GM21528 (cell line): ENCODE data around the gene FIG4.
A peak's percentile ranks its signal among the peaks of the same experiment; 100 is the strongest.
"Not testable (repeated sequence)": the region's sequence is repeated elsewhere in the genome, so short reads cannot be mapped to it uniquely, and the experiment has no call there.

Experiments
- ATAC-seq: cut with Tn5 transposase; IDR thresholded peaks from one replicate; pipeline ENCODE4 v1.9.1; 2021; ENCODE audit warnings: mild to moderate bottlenecking, moderate library complexity; ENCODE audit not compliant: unreplicated experiment, low FRiP score

Gene FIG4

GRCh38 chr6:109701774-109702173, 10.7 kb downstream of the FIG4 start:
- no peak for ATAC-seq

GRCh38 chr6:109702791-109703190, 11.7 kb downstream of the FIG4 start:
- ATAC-seq: no peak

- ATAC-seq: peak; percentile 74
Measured at GRCh38 chr6:109705258-109705657, 14.2 kb downstream of the FIG4 start.

- ATAC-seq: no peak
Measured at GRCh38 chr6:109706513-109706912, 15.4 kb downstream of the FIG4 start.

- ATAC-seq: not testable (repeated sequence)
Measured at GRCh38 chr6:109708099-109708498, 17.0 kb downstream of the FIG4 start.

- ATAC-seq: no peak
Measured at GRCh38 chr6:109713097-109713496, 22.0 kb downstream of the FIG4 start.

GRCh38 chr6:109714166-109714565, 23.1 kb downstream of the FIG4 start:
- no peak for ATAC-seq

- no peak for ATAC-seq
Measured at GRCh38 chr6:109714611-109715010, 23.5 kb downstream of the FIG4 start.

GRCh38 chr6:109715616-109716015, 24.5 kb downstream of the FIG4 start:
- no peak for ATAC-seq

- no peak for ATAC-seq
Measured at GRCh38 chr6:109717971-109718370, 26.9 kb downstream of the FIG4 start.

GRCh38 chr6:109718991-109719390, 27.9 kb downstream of the FIG4 start:
- no peak for ATAC-seq

- ATAC-seq: no peak
Measured at GRCh38 chr6:109720311-109720710, 29.2 kb downstream of the FIG4 start.

- ATAC-seq: no peak
Measured at GRCh38 chr6:109722011-109722410, 30.9 kb downstream of the FIG4 start.

- ATAC-seq: no peak
Measured at GRCh38 chr6:109722564-109723254, 31.6 kb downstream of the FIG4 start.

GRCh38 chr6:109725250-109725649, 34.2 kb downstream of the FIG4 start:
- not testable (repeated sequence) for ATAC-seq

GRCh38 chr6:109736273-109737025, 45.4 kb downstream of the FIG4 start:
- no peak for ATAC-seq

GRCh38 chr6:109738255-109738654, 47.2 kb downstream of the FIG4 start:
- ATAC-seq: no peak

GRCh38 chr6:109738667-109739066, 47.6 kb downstream of the FIG4 start:
- no peak for ATAC-seq

- no peak for ATAC-seq
Measured at GRCh38 chr6:109739686-109740085, 48.6 kb downstream of the FIG4 start.

- no peak for ATAC-seq
Measured at GRCh38 chr6:109740787-109741186, 49.7 kb downstream of the FIG4 start.

GRCh38 chr6:109743739-109744138, 52.6 kb downstream of the FIG4 start:
- no peak for ATAC-seq

GRCh38 chr6:109744779-109745178, 53.7 kb downstream of the FIG4 start:
- ATAC-seq: not testable (repeated sequence)
